Calu3 (cell line): ENCODE measurements around the gene PRIM2. TPM values are rescaled to one million over a fixed set of nuclear protein-coding genes. Genes with fewer than 3 reads are reported as not detected.
"Not testable (repeated sequence)": the region's sequence is repeated elsewhere in the genome, so short reads cannot be mapped to it uniquely, and the experiment has no call there.

ENCODE experiments used
- BruUV-seq: library from RNA; stranded (reverse); fragments of 400-500 nt; replicated peaks from 2 replicates; lab custom pipeline; 2021; lab: Mats Ljungman, UMichigan
- CTCF ChIA-PET: fragments of 300-600 bp; sonication (Branson Sonifier 250); formaldehyde crosslinking; loops from one replicate; lab custom pipeline; 2022; ENCODE audit warnings: antibody characterized with exemption; lab: Charles Lee
- DNase-seq: peaks from one replicate; pipeline ENCODE4 v3.0.0; 2022
- H3K27ac Mint-ChIP-seq: one replicate; pipeline ENCODE4 v1.8.0; 2022; ENCODE audit warnings: mixed read lengths; ENCODE audit not compliant: unreplicated experiment
- H3K27me3 Mint-ChIP-seq: one replicate; pipeline ENCODE4 v1.8.0; 2022; ENCODE audit warnings: mixed read lengths; ENCODE audit not compliant: unreplicated experiment
- H3K36me3 Mint-ChIP-seq: one replicate; pipeline ENCODE4 v1.8.0; 2022; ENCODE audit warnings: mild to moderate bottlenecking, moderate library complexity, mixed read lengths; ENCODE audit not compliant: insufficient read depth, unreplicated experiment
- H3K4me1 Mint-ChIP-seq: one replicate; pipeline ENCODE4 v1.8.0; 2022; ENCODE audit warnings: mild to moderate bottlenecking, low read depth, mixed read lengths; ENCODE audit not compliant: unreplicated experiment
- H3K4me3 Mint-ChIP-seq: one replicate; pipeline ENCODE4 v1.8.0; 2022; ENCODE audit warnings: mild to moderate bottlenecking, low read depth, moderate library complexity, mixed read lengths; ENCODE audit not compliant: unreplicated experiment
- H3K9me3 Mint-ChIP-seq: one replicate; pipeline ENCODE4 v1.8.0; 2022; ENCODE audit warnings: low read depth, mixed read lengths; ENCODE audit not compliant: unreplicated experiment
- intact Hi-C: fragments of 100-400 bp; cut with micrococcal nuclease; formaldehyde crosslinking; loops from one replicate; pipeline ENCODE4 v1.10.0; 2022; ENCODE audit not compliant: unreplicated experiment
- total RNA-seq: library from RNA; stranded (reverse); gene quantifications from 2 replicates; pipeline ENCODE4 v1.2.3, GENCODE V29; 2022
- TF ChIP-seq, protein P1 (sequence below): fragments of 200-600 bp; IDR thresholded peaks from one replicate; pipeline ENCODE4 v1.8.0; 2022; ENCODE audit warnings: antibody characterized with exemption; ENCODE audit not compliant: unreplicated experiment

Gene PRIM2
- total RNA-seq, 1 experiment from 2014 or later, result 32.3 TPM

DNA sequence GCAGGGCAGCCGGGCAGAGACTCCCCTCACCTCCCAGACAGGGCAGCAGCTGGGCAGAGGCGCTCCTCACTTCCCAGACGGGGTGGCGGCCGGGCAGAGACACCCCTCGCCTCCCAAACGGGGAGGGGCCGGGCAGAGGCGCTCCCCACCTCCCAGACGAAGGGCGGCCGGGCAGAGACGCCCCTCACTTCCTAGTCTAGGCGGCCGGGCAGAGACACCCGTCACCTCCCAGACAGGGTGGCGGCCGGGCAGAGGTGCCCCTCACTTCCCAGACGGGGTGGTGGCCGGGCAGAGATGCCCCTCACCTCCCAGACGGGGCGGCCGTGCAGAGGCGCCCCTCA is 6.6 kb upstream of the PRIM2 start:
- no peaks in the 10 kb centered on the region for H3K36me3 Mint-ChIP-seq
- CTCF ChIA-PET, result no interaction called here
- H3K4me3 Mint-ChIP-seq, result no peak overlapping the region
- H3K9me3 Mint-ChIP-seq, result no peaks in the 10 kb centered on the region
- H3K27me3 Mint-ChIP-seq, result no peaks in the 10 kb centered on the region
- TF ChIP-seq, protein P1, sequence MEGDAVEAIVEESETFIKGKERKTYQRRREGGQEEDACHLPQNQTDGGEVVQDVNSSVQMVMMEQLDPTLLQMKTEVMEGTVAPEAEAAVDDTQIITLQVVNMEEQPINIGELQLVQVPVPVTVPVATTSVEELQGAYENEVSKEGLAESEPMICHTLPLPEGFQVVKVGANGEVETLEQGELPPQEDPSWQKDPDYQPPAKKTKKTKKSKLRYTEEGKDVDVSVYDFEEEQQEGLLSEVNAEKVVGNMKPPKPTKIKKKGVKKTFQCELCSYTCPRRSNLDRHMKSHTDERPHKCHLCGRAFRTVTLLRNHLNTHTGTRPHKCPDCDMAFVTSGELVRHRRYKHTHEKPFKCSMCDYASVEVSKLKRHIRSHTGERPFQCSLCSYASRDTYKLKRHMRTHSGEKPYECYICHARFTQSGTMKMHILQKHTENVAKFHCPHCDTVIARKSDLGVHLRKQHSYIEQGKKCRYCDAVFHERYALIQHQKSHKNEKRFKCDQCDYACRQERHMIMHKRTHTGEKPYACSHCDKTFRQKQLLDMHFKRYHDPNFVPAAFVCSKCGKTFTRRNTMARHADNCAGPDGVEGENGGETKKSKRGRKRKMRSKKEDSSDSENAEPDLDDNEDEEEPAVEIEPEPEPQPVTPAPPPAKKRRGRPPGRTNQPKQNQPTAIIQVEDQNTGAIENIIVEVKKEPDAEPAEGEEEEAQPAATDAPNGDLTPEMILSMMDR, result no peak
- DNase-seq, result no peak
- intact Hi-C loops, result loop anchor here (10.0 kb wide), 2 partner anchors 286 to 356 kb away; partner anchors contain the start of gene BEND6
- H3K27ac Mint-ChIP-seq, result no peak overlapping the region
- H3K4me1 Mint-ChIP-seq, result no peaks in the 10 kb centered on the region
- BruUV-seq, result no TSS peak

DNA sequence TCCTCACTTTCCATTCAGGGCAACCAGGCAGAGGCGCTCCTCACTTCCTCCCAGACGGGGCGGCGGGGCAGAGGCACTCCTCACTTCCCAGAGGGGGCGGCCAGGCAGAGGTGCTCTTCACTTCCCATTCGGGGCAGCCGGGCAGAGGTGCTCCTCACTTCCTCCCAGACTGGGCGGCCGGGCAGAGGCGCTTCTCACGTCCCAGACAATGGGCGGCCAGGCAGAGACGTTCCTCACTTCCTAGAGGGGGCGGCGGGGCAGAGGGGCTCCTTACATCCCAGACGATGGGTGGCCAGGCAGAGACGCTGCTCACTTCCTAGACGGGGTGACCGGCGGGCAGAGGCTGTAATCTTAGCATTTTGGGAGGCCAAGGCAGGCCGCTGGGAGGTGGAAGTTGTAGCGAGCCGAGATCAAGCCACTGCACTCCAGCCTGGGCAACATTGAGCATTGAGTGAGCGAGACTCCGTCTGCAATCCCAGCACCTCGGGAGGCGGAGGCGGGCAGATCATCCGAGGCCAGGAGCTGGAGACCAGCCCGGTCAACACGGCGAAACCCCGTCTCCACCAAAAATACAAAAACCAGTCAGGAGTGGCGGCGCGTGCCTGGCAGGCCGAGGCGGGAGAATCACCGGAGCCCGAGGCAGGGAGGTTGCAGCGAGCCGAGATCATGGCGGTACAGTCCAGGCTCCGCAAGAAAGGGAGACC is 6.0 kb upstream of the PRIM2 start:
- DNase-seq, H3K36me3 Mint-ChIP-seq, H3K27ac Mint-ChIP-seq, H3K4me3 Mint-ChIP-seq, BruUV-seq, H3K9me3 Mint-ChIP-seq, H3K27me3 Mint-ChIP-seq, H3K4me1 Mint-ChIP-seq, CTCF ChIA-PET: not testable (repeated sequence)
- intact Hi-C loops, result loop anchor here (10.0 kb wide), 2 partner anchors 287 to 357 kb away; partner anchors contain the start of gene BEND6

DNA sequence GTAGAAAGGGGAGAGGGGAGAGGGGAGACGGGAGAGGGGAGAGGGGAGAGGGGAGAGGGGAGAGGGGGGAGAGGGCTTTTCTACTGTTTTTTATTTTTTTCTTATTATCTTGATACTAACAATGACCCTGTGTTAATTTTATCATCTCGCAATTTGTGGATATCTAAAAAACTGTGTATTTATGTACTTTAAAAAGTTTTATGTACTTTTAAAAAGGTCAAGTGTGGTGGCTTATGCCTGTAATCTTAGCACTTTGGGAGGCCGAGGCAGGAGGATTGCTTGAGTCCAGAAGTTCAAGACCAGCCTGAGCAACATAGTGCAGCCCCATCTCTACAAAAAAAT is 5.5 kb upstream of the PRIM2 start:
- TF ChIP-seq, protein P1, result no peak
- CTCF ChIA-PET, result no interaction called here
- Mint-ChIP-seq H3K36me3 (peaks cover 6% of the 10 kb centered on the region), H3K27me3 (no peaks in the 10 kb centered on the region), H3K4me3 (no peak overlapping the region), H3K4me1 (no peaks in the 10 kb centered on the region), H3K9me3 (no peaks in the 10 kb centered on the region), H3K27ac (no peak overlapping the region)
- intact Hi-C loops, result loop anchor here (10.0 kb wide), 2 partner anchors 287 to 357 kb away; partner anchors contain the start of gene BEND6
- no TSS peak for BruUV-seq
- no peak for DNase-seq

DNA sequence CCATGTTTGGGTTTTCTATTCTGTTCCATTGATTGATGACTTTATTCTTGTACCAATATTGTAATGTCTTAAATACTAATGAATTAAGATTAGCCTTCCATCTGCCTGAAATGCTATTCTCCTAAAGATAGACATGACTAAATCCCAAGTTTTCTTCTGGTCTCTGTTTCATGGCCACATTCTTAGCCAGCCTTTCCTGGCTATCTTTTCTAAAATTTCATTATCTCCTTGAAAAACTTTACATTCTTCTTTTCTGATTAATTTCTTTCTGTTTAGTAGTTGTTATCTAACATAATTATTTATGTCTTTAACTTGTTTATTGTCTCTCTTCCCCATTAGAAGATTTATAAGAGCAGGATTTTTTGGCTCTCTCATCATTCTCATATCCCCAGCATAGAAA is 4.4 kb upstream of the PRIM2 start:
- Mint-ChIP-seq H3K4me3 (no peak overlapping the region), H3K27ac (no peak overlapping the region)
- no TSS peak for BruUV-seq

More for the DNA sequence above, 4.4 kb upstream of the PRIM2 start:
- no peaks in the 10 kb centered on the region for H3K9me3 Mint-ChIP-seq
- intact Hi-C loops, result loop anchor here (10.0 kb wide), 2 partner anchors 288 to 358 kb away; partner anchors contain the start of gene BEND6
- TF ChIP-seq, protein P1, result no peak
- no peak for DNase-seq
- H3K27me3 Mint-ChIP-seq, result no peaks in the 10 kb centered on the region
- H3K36me3 Mint-ChIP-seq, result peaks cover 16% of the 10 kb centered on the region
- CTCF ChIA-PET, result interaction anchor here (0.9 to 1.0 kb wide), 2 partner anchors 123 to 408 kb away, joined by 3 to 5 read pairs; no protein-coding TSS in a partner anchor
- H3K4me1 Mint-ChIP-seq, result no peaks in the 10 kb centered on the region
